GM12878 (cell line): ENCODE measurements around the gene CLEC20A. TPM values are rescaled to one million over a fixed set of nuclear protein-coding genes. Genes with fewer than 3 reads are reported as not detected.

ENCODE experiments used
- ATAC-seq: fragments of 200-7000 bp; cut with Tn5 transposase; 3 replicates; pipeline ENCODE4 v1.9.1; 2020; ENCODE audit warnings: mild to moderate bottlenecking, moderate library complexity
- BruUV-seq: library from RNA; stranded (reverse); fragments of 400-500 nt; replicated peaks from 2 replicates; lab custom pipeline; 2021; lab: Mats Ljungman, UMichigan
- CTCF ChIA-PET: fragments of 300-600 bp; sonication (Branson Sonifier 250); formaldehyde crosslinking; extraction: SDS; loops from one replicate; lab custom pipeline; 2021; ENCODE audit warnings: inconsistent platforms; lab: Yijun Ruan, JAX
- POLR2A ChIA-PET: fragments of 350-600 bp; formaldehyde crosslinking; extraction: SDS; loops from one replicate; lab custom pipeline; 2021; ENCODE audit warnings: inconsistent platforms; lab: Charles Lee
- RAD21 ChIA-PET: fragments of 300-600 bp; sonication (Branson Sonifier 250); formaldehyde crosslinking; loops from one replicate; lab custom pipeline; 2023; ENCODE audit warnings: antibody characterized with exemption; ENCODE audit not compliant: unreplicated experiment; lab: Charles Lee
- SMC1A ChIA-PET: fragments of 300-600 bp; sonication (Branson Sonifier 250); formaldehyde crosslinking; loops from one replicate; lab custom pipeline; 2023; ENCODE audit not compliant: unreplicated experiment, uncharacterized antibody; lab: Charles Lee
- DNase-seq: peaks from one replicate; pipeline ENCODE4 v3.0.0-alpha.2; 2011; ENCODE audit warnings: low read depth, low spot score
- FAIRE-seq: peaks from 3 replicates; lab custom pipeline; 2011; peaks lifted over from hg19 to GRCh38; lab: Jason Lieb, UNC
- H2AFZ ChIP-seq: 2 replicates; pipeline ENCODE4 v1.6.0; 2011; ENCODE audit warnings: low read depth, low read length, control low read depth; ENCODE audit not compliant: control insufficient read depth
- H3K27ac ChIP-seq: 2 replicates; pipeline ENCODE4 v1.5.1; 2011; ENCODE audit warnings: control low read depth; ENCODE audit not compliant: control insufficient read depth, insufficient read depth
- H3K27me3 ChIP-seq, 2 experiments: replicated peaks in 1 of 2; 2 replicates each; pipeline versions ENCODE4 v1.6.0 to v1.6.1; 2011; ENCODE audit warnings: low read length in 1 of 2; ENCODE audit not compliant: control insufficient read depth in 2 of 2, insufficient read depth in 2 of 2
- H3K36me3 ChIP-seq, 2 experiments: 2 replicates each; pipeline ENCODE4 v1.5.1; 2011; ENCODE audit warnings: low read length in 1 of 2; ENCODE audit not compliant: control insufficient read depth in 2 of 2, insufficient read depth in 2 of 2
- H3K4me1 ChIP-seq: 2 replicates; pipeline ENCODE4 v1.6.1; 2011; ENCODE audit warnings: mild to moderate bottlenecking, low read length, moderate library complexity, mixed read lengths; ENCODE audit not compliant: control insufficient read depth, insufficient read depth
- H3K4me2 ChIP-seq: 2 replicates; pipeline ENCODE4 v1.6.0; 2011; ENCODE audit warnings: control low read depth; ENCODE audit not compliant: control insufficient read depth, insufficient read depth
- H3K4me3 ChIP-seq: fragments of 200-600 bp; sonication (generic); 2 replicates; pipeline ENCODE4 v1.5.1; 2016
- H3K79me2 ChIP-seq: 2 replicates; pipeline ENCODE4 v1.6.0; 2011; ENCODE audit warnings: low read length; ENCODE audit not compliant: control insufficient read depth, insufficient read depth
- H3K9ac ChIP-seq: 2 replicates; pipeline ENCODE4 v1.8.0; 2011; ENCODE audit warnings: low read length, control low read depth, mixed read lengths; ENCODE audit not compliant: control insufficient read depth, insufficient read depth
- H3K9me3 ChIP-seq: replicated peaks from 3 replicates; pipeline ENCODE4 v1.5.1; 2011; ENCODE audit warnings: mild to moderate bottlenecking, low read length; ENCODE audit not compliant: control insufficient read depth, insufficient read depth
- H4K20me1 ChIP-seq: 2 replicates; pipeline ENCODE4 v1.6.0; 2011; ENCODE audit not compliant: control insufficient read depth, insufficient read depth
- CBX3 ChIP-seq: fragments of 200-600 bp; sonication (generic); IDR thresholded peaks from 2 replicates; pipeline ENCODE4 v1.6.1; 2016; ENCODE audit warnings: low read depth, borderline replicate concordance
- CEBPB ChIP-seq, 2 experiments: fragments of 150-350 bp in 1 of 2; IDR thresholded peaks; 2 replicates each; pipeline ENCODE4 v1.6.1; 2012 to 2014; ENCODE audit warnings: low read depth in 2 of 2, low read length in 2 of 2, borderline replicate concordance in 1 of 2, inconsistent platforms in 1 of 2
- ETV6 ChIP-seq, 2 experiments: fragments of 450-650 bp in 1 of 2; IDR thresholded peaks in 1 of 2; conservative IDR thresholded peaks in 1 of 2; 2 replicates each; pipeline ENCODE4 v1.6.1; 2014; ENCODE audit warnings: antibody characterized with exemption in 1 of 2, borderline replicate concordance in 1 of 2, low read depth in 1 of 2, mild to moderate bottlenecking in 1 of 2, moderate library complexity in 1 of 2
- GABPA ChIP-seq: IDR thresholded peaks from 2 replicates; pipeline ENCODE4 v1.6.1; 2014; ENCODE audit warnings: antibody characterized with exemption, low read depth, mild to moderate bottlenecking, inconsistent platforms
- GATAD2B ChIP-seq: fragments of 450-650 bp; conservative IDR thresholded peaks from 2 replicates; pipeline ENCODE4 v1.6.1; 2017; ENCODE audit warnings: low read depth, mild to moderate bottlenecking, moderate library complexity
- IRF4 ChIP-seq: IDR thresholded peaks from 2 replicates; pipeline ENCODE4 v1.6.1; 2011; ENCODE audit warnings: low read depth, low read length
- MEF2B ChIP-seq: fragments of 450-650 bp; IDR thresholded peaks from 2 replicates; pipeline ENCODE4 v1.6.1; 2018; ENCODE audit warnings: mild to moderate bottlenecking, moderate library complexity; ENCODE audit not compliant: partially characterized antibody, poor library complexity, severe bottlenecking
- NR2C2 ChIP-seq: IDR thresholded peaks from 2 replicates; pipeline ENCODE4 v1.6.1; 2011; ENCODE audit warnings: borderline replicate concordance, low read depth; ENCODE audit not compliant: control insufficient read depth, insufficient read length
- POLR2A ChIP-seq: IDR thresholded peaks from 2 replicates; pipeline ENCODE4 v1.6.1; 2011; ENCODE audit warnings: low read depth, mild to moderate bottlenecking, low read length
- POLR2AphosphoS5 ChIP-seq: IDR thresholded peaks from 2 replicates; pipeline ENCODE4 v1.6.1; 2011; ENCODE audit warnings: mild to moderate bottlenecking, low read length, inconsistent platforms
- SMAD5 ChIP-seq: IDR thresholded peaks from 2 replicates; pipeline ENCODE4 v1.6.1; 2016; ENCODE audit warnings: antibody characterized with exemption, low read depth
- SRF ChIP-seq, 2 experiments: IDR thresholded peaks; 2 replicates each; pipeline ENCODE4 v1.6.1; 2011; ENCODE audit warnings: low read depth in 2 of 2, low read length in 2 of 2, mild to moderate bottlenecking in 1 of 2, moderate library complexity in 1 of 2
- ZNF274 ChIP-seq: IDR thresholded peaks from one replicate; pipeline ENCODE4 v1.8.0; 2011; ENCODE audit not compliant: insufficient read length, insufficient read depth
- WGBS: methylation state at CpG from one replicate; pipeline ENCODE4 v1.1.6; 2016; ENCODE audit warnings: low lambda C conversion rate; ENCODE audit not compliant: insufficient replicate concordance, insufficient coverage; ENCODE audit errors: missing lambda C conversion rate; 5-methylcytosine and 5-hydroxymethylcytosine counted together
- in situ Hi-C: fragments of 300-500 bp; cut with MboI; formaldehyde crosslinking; loops from 9 replicates; pipeline ENCODE4 v1.14.3; 2018; ENCODE audit warnings: mixed read lengths
- intact Hi-C: fragments of 100-400 bp; cut with micrococcal nuclease; formaldehyde crosslinking; loops from one replicate; pipeline ENCODE4 v1.14.2; 2022; ENCODE audit not compliant: unreplicated experiment
- polyA plus RNA-seq, 11 experiments: library from polyadenylated mRNA; depleted of rRNA in 4 of 11; unstranded in 6 of 11; stranded (reverse) in 5 of 11; fragments of >200 nt; fragmentation: Nextera tagmentation in 4 of 11; fragmentation: Illumina TruSeq in 1 of 11; extraction: Ambion mirVana in 4 of 11; extraction: Trizol in 1 of 11; gene quantifications; 1 replicate in 1 of 11; 2 replicates in 10 of 11; pipeline versions ENCODE4 v1.2.1 to v1.2.3, GENCODE V29; 2011 to 2016; ENCODE audit warnings: inconsistent platforms in 2 of 11, missing spikeins in 2 of 11, low read depth in 1 of 11
- total RNA-seq, 4 experiments: library from RNA; depleted of rRNA in 3 of 4; stranded (reverse); fragments of >200 nt in 3 of 4; fragmentation: Illumina TruSeq in 1 of 4; extraction: Trizol in 1 of 4; gene quantifications; 2 replicates each; pipeline versions ENCODE4 v1.2.1 to v1.2.3, GENCODE V29; 2013 to 2021
- TF ChIP-seq, protein P1 (sequence below): fragments of 450-650 bp; IDR thresholded peaks from 2 replicates; pipeline ENCODE4 v1.6.1; 2016; ENCODE audit warnings: mild to moderate bottlenecking, moderate library complexity, borderline replicate concordance
- TF ChIP-seq, protein P2 (sequence below): fragments of 450-650 bp; IDR thresholded peaks from 2 replicates; pipeline ENCODE4 v1.6.1; 2017; ENCODE audit warnings: mild to moderate bottlenecking, moderate library complexity
- TF ChIP-seq, protein P3 (sequence below): fragments of 450-650 bp; IDR thresholded peaks from 2 replicates; pipeline ENCODE4 v1.6.1; 2017; ENCODE audit warnings: borderline replicate concordance

CLEC20A gene
- total and polyA plus RNA-seq, 10 of the 15 experiments (the other 5 are each of a cell fraction or from before 2014, with no cell fraction given), result not detected

DNA sequence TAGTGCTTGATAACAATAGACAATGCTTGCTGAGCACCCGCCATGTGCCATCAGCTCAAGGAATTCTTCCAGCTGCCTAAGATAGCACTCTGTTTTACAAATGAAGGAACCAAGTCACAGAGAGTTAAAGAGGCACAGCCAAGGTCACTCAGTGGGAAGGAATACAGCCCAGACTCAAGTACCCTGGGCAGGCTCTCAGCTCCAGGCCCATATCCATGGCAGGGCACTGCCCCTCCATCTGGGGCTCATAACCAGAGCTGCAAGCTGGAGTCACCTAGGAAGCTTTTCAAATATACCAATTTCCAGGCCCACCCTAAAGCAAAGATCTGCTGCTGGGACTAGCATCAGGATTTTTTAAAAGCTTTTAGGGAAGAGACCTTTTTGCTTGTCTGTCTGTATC lies 1.6 kb downstream of the CLEC20A start:
- Histone ChIP-seq H3K79me2 (no peaks in the 10 kb centered on the region), H3K4me2 (no peak overlapping the region), H3K27ac (no peak overlapping the region), H3K4me3 (no peak overlapping the region), H3K36me3 (no peaks in the 10 kb centered on the region), H3K4me1 (no peaks in the 10 kb centered on the region), H4K20me1 (no peaks in the 10 kb centered on the region), H2AFZ (no peak overlapping the region), H3K9me3 (no peaks in the 10 kb centered on the region), H3K27me3 (no peaks in the 10 kb centered on the region), H3K9ac (no peak overlapping the region)
- ATAC-seq (no peak), FAIRE-seq (no peak), DNase-seq (no peak)
- CTCF ChIA-PET, result interaction anchor here (0.6 to 1.4 kb wide), 3 partner anchors 11 to 1138 kb away, joined by 3 to 4 read pairs (median 3); no protein-coding TSS in a partner anchor
- POLR2A ChIA-PET, result no interaction called here
- in situ Hi-C loops (no loop called here), intact Hi-C loops (no loop called here)
- 92% methylated on average over 1 of the region's 1 CpG for WGBS
- BruUV-seq, result no TSS peak
- SMC1A ChIA-PET, result interaction anchor here (0.9 kb wide), 1 partner anchor 536 kb away, joined by 3 read pairs; no protein-coding TSS in a partner anchor
- RAD21 ChIA-PET, result no interaction called here
- TF ChIP-seq GATAD2B (no peak), IRF4 (no peak), POLR2AphosphoS5 (no peak), POLR2A (no peak), SMAD5 (no peak), NR2C2 (no peak), SRF (IDR thresholded peaks at IDR 0.05; ENCODE audit: low read depth in 2 of 2, low read length in 2 of 2) (no peak), GABPA (no peak), MEF2B (no peak), ZNF274 (no peak), CEBPB (IDR thresholded peaks at IDR 0.05; ENCODE audit: borderline replicate concordance in 1 of 2, low read depth in 2 of 2, low read length in 2 of 2) (no peak), CBX3 (no peak), ETV6 (conservative IDR thresholded peaks at IDR 0.05 in 1 of 2, IDR thresholded peaks at IDR 0.05 in 1 of 2; ENCODE audit: borderline replicate concordance in 1 of 2, low read depth in 1 of 2) (no peak)
- TF ChIP-seq, protein P1, sequence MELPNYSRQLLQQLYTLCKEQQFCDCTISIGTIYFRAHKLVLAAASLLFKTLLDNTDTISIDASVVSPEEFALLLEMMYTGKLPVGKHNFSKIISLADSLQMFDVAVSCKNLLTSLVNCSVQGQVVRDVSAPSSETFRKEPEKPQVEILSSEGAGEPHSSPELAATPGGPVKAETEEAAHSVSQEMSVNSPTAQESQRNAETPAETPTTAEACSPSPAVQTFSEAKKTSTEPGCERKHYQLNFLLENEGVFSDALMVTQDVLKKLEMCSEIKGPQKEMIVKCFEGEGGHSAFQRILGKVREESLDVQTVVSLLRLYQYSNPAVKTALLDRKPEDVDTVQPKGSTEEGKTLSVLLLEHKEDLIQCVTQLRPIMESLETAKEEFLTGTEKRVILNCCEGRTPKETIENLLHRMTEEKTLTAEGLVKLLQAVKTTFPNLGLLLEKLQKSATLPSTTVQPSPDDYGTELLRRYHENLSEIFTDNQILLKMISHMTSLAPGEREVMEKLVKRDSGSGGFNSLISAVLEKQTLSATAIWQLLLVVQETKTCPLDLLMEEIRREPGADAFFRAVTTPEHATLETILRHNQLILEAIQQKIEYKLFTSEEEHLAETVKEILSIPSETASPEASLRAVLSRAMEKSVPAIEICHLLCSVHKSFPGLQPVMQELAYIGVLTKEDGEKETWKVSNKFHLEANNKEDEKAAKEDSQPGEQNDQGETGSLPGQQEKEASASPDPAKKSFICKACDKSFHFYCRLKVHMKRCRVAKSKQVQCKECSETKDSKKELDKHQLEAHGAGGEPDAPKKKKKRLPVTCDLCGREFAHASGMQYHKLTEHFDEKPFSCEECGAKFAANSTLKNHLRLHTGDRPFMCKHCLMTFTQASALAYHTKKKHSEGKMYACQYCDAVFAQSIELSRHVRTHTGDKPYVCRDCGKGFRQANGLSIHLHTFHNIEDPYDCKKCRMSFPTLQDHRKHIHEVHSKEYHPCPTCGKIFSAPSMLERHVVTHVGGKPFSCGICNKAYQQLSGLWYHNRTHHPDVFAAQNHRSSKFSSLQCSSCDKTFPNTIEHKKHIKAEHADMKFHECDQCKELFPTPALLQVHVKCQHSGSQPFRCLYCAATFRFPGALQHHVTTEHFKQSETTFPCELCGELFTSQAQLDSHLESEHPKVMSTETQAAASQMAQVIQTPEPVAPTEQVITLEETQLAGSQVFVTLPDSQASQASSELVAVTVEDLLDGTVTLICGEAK, result no peak
- TF ChIP-seq, protein P2, sequence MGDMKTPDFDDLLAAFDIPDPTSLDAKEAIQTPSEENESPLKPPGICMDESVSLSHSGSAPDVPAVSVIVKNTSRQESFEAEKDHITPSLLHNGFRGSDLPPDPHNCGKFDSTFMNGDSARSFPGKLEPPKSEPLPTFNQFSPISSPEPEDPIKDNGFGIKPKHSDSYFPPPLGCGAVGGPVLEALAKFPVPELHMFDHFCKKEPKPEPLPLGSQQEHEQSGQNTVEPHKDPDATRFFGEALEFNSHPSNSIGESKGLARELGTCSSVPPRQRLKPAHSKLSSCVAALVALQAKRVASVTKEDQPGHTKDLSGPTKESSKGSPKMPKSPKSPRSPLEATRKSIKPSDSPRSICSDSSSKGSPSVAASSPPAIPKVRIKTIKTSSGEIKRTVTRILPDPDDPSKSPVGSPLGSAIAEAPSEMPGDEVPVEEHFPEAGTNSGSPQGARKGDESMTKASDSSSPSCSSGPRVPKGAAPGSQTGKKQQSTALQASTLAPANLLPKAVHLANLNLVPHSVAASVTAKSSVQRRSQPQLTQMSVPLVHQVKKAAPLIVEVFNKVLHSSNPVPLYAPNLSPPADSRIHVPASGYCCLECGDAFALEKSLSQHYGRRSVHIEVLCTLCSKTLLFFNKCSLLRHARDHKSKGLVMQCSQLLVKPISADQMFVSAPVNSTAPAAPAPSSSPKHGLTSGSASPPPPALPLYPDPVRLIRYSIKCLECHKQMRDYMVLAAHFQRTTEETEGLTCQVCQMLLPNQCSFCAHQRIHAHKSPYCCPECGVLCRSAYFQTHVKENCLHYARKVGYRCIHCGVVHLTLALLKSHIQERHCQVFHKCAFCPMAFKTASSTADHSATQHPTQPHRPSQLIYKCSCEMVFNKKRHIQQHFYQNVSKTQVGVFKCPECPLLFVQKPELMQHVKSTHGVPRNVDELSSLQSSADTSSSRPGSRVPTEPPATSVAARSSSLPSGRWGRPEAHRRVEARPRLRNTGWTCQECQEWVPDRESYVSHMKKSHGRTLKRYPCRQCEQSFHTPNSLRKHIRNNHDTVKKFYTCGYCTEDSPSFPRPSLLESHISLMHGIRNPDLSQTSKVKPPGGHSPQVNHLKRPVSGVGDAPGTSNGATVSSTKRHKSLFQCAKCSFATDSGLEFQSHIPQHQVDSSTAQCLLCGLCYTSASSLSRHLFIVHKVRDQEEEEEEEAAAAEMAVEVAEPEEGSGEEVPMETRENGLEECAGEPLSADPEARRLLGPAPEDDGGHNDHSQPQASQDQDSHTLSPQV, result no peak
- TF ChIP-seq, protein P3, sequence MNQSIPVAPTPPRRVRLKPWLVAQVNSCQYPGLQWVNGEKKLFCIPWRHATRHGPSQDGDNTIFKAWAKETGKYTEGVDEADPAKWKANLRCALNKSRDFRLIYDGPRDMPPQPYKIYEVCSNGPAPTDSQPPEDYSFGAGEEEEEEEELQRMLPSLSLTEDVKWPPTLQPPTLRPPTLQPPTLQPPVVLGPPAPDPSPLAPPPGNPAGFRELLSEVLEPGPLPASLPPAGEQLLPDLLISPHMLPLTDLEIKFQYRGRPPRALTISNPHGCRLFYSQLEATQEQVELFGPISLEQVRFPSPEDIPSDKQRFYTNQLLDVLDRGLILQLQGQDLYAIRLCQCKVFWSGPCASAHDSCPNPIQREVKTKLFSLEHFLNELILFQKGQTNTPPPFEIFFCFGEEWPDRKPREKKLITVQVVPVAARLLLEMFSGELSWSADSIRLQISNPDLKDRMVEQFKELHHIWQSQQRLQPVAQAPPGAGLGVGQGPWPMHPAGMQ, result no peak
